ENCODE results near the gene MAP10. TPM values are rescaled to one million over a fixed set of nuclear protein-coding genes. Genes with fewer than 3 reads are reported as not detected.

Gene MAP10
- total RNA-seq, 2 experiments from 2014 or later: 0.99 to 1.2 TPM

- Mint-ChIP-seq H3K27ac (no peak overlapping the region), H3K4me3 (no peak overlapping the region), H3K36me3 (ENCODE audit: low read depth) (no peaks in the 10 kb centered on the region), H3K9me3 (peaks cover 4% of the 10 kb centered on the region), H3K4me1 (ENCODE audit: low read depth) (no peaks in the 10 kb centered on the region), H3K27me3 (no peaks in the 10 kb centered on the region)
- CTCF ChIA-PET: no interaction called here
- no peak for ATAC-seq (ENCODE audit: poor library complexity)
- no peak for TF ChIP-seq CTCF (IDR thresholded peaks at IDR 0.05)
- POLR2A ChIA-PET: interaction anchor here (0.6 kb wide), 1 partner anchor 456 kb away, joined by 3 read pairs; no protein-coding TSS in a partner anchor
- Histone ChIP-seq H3K4me3 (ENCODE audit: low read length) (no peak overlapping the region), H3K36me3 (ENCODE audit: insufficient read depth, low read length) (no peaks in the 10 kb centered on the region), H3K27me3 (ENCODE audit: control insufficient read depth in 1 of 2, insufficient read depth in 2 of 2, low read length in 2 of 2) (no peaks in the 10 kb centered on the region), H3K27ac (ENCODE audit: low read depth in 1 of 2, low read length in 2 of 2) (no peak overlapping the region), H3K9me3 (ENCODE audit: control insufficient read depth in 1 of 2, insufficient read depth in 1 of 2, low read length in 2 of 2) (peaks cover 0 to 3% of the 10 kb centered on the region in 2 experiments), H3K4me1 (ENCODE audit: insufficient read depth, low read length) (no peaks in the 10 kb centered on the region)
- intact Hi-C loops (cut with DNase I, micrococcal nuclease): no loop called here
- DNase-seq: peak in 1 of 14 experiments; percentile 3
These were observed 39.6 kb downstream of the MAP10 start for GRCh38 chr1:232844791-232845190.

GRCh38 chr1:232845406-232845955 is 40.3 kb downstream of the MAP10 start:
- Histone ChIP-seq H3K27ac (ENCODE audit: low read depth in 1 of 2, low read length in 2 of 2) (no peak overlapping the region), H3K9me3 (ENCODE audit: control insufficient read depth in 1 of 2, insufficient read depth in 1 of 2, low read length in 2 of 2) (no peaks in the 10 kb centered on the region), H3K4me3 (ENCODE audit: low read length) (no peak overlapping the region), H3K27me3 (ENCODE audit: control insufficient read depth in 1 of 2, insufficient read depth in 2 of 2, low read length in 2 of 2) (no peaks in the 10 kb centered on the region), H3K36me3 (ENCODE audit: insufficient read depth, low read length) (no peaks in the 10 kb centered on the region), H3K4me1 (ENCODE audit: insufficient read depth, low read length) (no peaks in the 10 kb centered on the region)
- TF ChIP-seq CTCF (IDR thresholded peaks at IDR 0.05): no peak
- H3K27me3 Mint-ChIP-seq: no peaks in the 10 kb centered on the region
- CTCF ChIA-PET: no interaction called here
- POLR2A ChIA-PET: no interaction called here
- DNase-seq (no peak), ATAC-seq (ENCODE audit: poor library complexity) (no peak)
- H3K4me1 Mint-ChIP-seq (ENCODE audit: low read depth): no peaks in the 10 kb centered on the region
- intact Hi-C loops (cut with DNase I, micrococcal nuclease): no loop called here
- H3K27ac Mint-ChIP-seq: no peak overlapping the region
- H3K9me3 Mint-ChIP-seq: peaks cover 3% of the 10 kb centered on the region
- H3K36me3 Mint-ChIP-seq (ENCODE audit: low read depth): no peaks in the 10 kb centered on the region
- no peak overlapping the region for H3K4me3 Mint-ChIP-seq

GRCh38 chr1:232851532-232851931 is 46.3 kb downstream of the MAP10 start:
- H3K27me3 Mint-ChIP-seq: no peaks in the 10 kb centered on the region
- no peaks in the 10 kb centered on the region for H3K36me3 Mint-ChIP-seq (ENCODE audit: low read depth)
- CTCF ChIA-PET: no interaction called here
- H3K27ac Mint-ChIP-seq: no peak overlapping the region
- H3K4me3 ChIP-seq (ENCODE audit: low read length): no peak overlapping the region
- H3K9me3 ChIP-seq (ENCODE audit: control insufficient read depth in 1 of 2, insufficient read depth in 1 of 2, low read length in 2 of 2): no peaks in the 10 kb centered on the region
- no peak overlapping the region for H3K27ac ChIP-seq (ENCODE audit: low read depth in 1 of 2, low read length in 2 of 2)
- no peaks in the 10 kb centered on the region for H3K36me3 ChIP-seq (ENCODE audit: insufficient read depth, low read length)
- intact Hi-C loops (cut with DNase I, micrococcal nuclease): no loop called here
- H3K4me1 Mint-ChIP-seq (ENCODE audit: low read depth): no peaks in the 10 kb centered on the region
- POLR2A ChIA-PET: no interaction called here
- DNase-seq: no peak
- TF ChIP-seq CTCF (IDR thresholded peaks at IDR 0.05): no peak
- no peak for ATAC-seq (ENCODE audit: poor library complexity)
- H3K27me3 ChIP-seq (ENCODE audit: control insufficient read depth in 1 of 2, insufficient read depth in 2 of 2, low read length in 2 of 2): no peaks in the 10 kb centered on the region
- H3K4me1 ChIP-seq (ENCODE audit: insufficient read depth, low read length): no peaks in the 10 kb centered on the region
- no peaks in the 10 kb centered on the region for H3K9me3 Mint-ChIP-seq
- H3K4me3 Mint-ChIP-seq: no peak overlapping the region
